BE2C (cell line): Measurements from ENCODE around the gene NAPG.

Source experiments
- DNase-seq: peaks from one replicate; pipeline ENCODE4 v3.0.0-alpha.2; 2020
- H3K27me3 ChIP-seq: fragments of 250-450 bp; sonication (Bioruptor Pico); 2 replicates; pipeline ENCODE4 v1.5.1; 2020; ENCODE audit warnings: mild to moderate bottlenecking
- H3K36me3 ChIP-seq: fragments of 250-450 bp; sonication (Bioruptor Pico); 2 replicates; pipeline ENCODE4 v1.5.1; 2020; ENCODE audit warnings: mild to moderate bottlenecking
- H3K4me1 ChIP-seq: fragments of 250-450 bp; sonication (Bioruptor Pico); 2 replicates; pipeline ENCODE4 v1.5.1; 2020
- H3K4me3 ChIP-seq: 2 replicates; pipeline ENCODE4 v1.5.1; 2011; ENCODE audit warnings: low read depth, low read length
- H3K9me3 ChIP-seq: fragments of 250-450 bp; sonication (Bioruptor Pico); 2 replicates; pipeline ENCODE4 v1.5.1; 2020
- CTCF ChIP-seq: IDR thresholded peaks from 2 replicates; pipeline ENCODE4 v1.5.1; 2012; ENCODE audit warnings: mild to moderate bottlenecking, low read depth, low read length

Gene NAPG

DNA sequence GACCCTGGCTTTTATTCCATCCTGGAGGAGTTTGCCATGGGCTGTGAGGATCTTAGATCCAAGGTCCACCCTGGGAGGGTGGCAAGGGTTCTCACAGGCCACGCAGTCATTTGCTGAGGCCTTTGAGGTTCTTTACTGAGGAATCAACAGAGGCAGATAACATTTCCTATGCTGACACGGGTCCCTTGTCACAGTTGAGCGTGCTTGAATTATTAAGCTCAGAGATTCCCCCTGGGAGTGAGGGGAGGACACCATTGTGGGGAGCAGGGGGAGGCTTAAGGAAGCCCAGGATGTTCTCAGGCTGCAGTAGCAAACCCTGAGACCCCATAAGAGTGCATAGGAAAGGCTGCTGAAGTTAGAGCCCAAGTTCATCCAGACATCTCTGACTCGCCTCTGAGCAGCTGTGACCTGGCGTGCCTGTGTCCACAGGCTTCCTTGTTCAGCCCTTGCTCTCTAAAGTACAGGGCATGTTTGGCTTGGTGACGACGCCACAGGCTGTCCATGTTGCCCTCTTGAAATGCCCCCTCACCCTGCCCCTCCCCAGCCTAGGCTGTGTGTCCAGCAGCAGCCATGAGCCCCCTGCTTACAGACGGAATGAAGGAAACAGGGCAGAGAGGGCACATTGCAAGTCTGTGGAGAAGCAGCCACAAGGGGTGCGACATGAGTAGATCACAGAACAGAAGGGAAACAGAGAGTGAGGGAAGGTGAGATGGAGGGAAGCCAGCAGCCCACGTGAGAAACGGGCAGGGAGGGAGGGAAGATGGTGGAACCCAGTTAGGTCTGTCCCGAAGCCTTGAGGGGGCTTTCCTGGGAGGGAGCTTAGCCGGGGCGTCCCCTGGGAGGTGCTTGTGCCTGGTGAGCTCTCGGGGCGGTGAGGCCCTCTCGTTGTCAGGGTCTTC, 34.0 kb downstream of the NAPG start:
- Histone ChIP-seq H3K4me3 (peak overlapping the region; percentile 51), H3K27me3 (no peaks in the 10 kb centered on the region), H3K36me3 (no peaks in the 10 kb centered on the region), H3K9me3 (no peaks in the 10 kb centered on the region), H3K4me1 (no peaks in the 10 kb centered on the region)
- DNase-seq = peak; percentile 21
- no peak for TF ChIP-seq CTCF

DNA sequence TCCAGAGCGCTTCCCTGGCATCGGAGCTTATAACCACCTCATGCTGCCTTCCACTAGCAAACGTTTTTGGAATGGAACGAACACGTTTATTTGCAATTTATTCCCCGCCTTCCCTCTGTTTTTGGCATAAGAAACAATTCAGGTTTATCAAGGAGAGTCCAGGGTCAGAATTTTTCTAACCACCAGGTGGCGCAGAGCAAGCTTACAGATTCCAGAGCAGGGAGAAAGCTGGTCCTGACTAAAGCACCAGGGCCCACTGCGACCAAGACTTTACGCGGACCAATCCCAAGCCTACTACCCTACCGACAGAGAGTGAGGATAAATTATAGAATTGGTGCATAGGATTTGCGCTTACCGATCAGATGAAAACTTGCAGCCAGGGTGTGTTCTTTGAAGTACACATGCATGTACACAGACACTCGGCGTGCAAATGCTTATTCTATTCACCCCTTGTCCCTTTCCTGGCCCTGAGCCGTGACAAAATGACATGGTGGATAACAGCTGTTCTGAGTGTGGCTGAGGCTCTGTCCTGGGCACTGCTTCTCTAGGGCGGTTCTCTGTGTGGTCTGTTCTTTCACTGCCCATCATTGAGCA, 34.7 kb downstream of the NAPG start:
- peak; percentile 57 for DNase-seq
- Histone ChIP-seq H3K4me3 (peak overlapping the region; percentile 51), H3K9me3 (no peaks in the 10 kb centered on the region), H3K36me3 (no peaks in the 10 kb centered on the region), H3K4me1 (no peaks in the 10 kb centered on the region), H3K27me3 (no peaks in the 10 kb centered on the region)
- peak; percentile 70 for TF ChIP-seq CTCF

DNA sequence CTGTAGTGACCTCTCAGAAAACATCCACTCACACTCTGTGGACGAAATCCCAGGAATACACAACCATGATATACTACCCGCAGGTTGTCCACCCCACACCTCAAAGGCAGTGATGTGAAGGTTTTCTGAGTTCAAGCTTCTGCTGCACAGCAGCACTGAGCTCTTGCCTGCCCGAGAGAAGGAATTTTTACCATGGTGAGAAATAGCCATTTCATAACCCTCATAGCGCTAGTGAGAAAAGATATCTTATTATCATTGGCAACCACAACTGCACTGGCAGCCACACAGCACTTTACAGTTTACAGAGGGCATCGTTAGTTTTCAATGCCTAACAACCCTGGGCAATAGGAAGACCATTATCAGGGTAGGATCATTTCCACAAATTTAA, 36.9 kb downstream of the NAPG start:
- H3K4me3 ChIP-seq = no peak overlapping the region
- no peaks in the 10 kb centered on the region for H3K9me3 ChIP-seq

GRCh38 chr18:10563886-10564285, 38.1 kb downstream of the NAPG start:
- H3K4me1 ChIP-seq = no peaks in the 10 kb centered on the region
- H3K4me3 ChIP-seq = no peak overlapping the region
- H3K27me3 ChIP-seq = no peaks in the 10 kb centered on the region
- no peak for DNase-seq
- TF ChIP-seq CTCF = no peak
- H3K9me3 ChIP-seq = no peaks in the 10 kb centered on the region
- H3K36me3 ChIP-seq = no peaks in the 10 kb centered on the region

More for the DNA sequence above, 36.9 kb downstream of the NAPG start:
- Histone ChIP-seq H3K4me1 (no peaks in the 10 kb centered on the region), H3K36me3 (no peaks in the 10 kb centered on the region), H3K27me3 (no peaks in the 10 kb centered on the region)
- no peak for DNase-seq
- no peak for TF ChIP-seq CTCF

DNA sequence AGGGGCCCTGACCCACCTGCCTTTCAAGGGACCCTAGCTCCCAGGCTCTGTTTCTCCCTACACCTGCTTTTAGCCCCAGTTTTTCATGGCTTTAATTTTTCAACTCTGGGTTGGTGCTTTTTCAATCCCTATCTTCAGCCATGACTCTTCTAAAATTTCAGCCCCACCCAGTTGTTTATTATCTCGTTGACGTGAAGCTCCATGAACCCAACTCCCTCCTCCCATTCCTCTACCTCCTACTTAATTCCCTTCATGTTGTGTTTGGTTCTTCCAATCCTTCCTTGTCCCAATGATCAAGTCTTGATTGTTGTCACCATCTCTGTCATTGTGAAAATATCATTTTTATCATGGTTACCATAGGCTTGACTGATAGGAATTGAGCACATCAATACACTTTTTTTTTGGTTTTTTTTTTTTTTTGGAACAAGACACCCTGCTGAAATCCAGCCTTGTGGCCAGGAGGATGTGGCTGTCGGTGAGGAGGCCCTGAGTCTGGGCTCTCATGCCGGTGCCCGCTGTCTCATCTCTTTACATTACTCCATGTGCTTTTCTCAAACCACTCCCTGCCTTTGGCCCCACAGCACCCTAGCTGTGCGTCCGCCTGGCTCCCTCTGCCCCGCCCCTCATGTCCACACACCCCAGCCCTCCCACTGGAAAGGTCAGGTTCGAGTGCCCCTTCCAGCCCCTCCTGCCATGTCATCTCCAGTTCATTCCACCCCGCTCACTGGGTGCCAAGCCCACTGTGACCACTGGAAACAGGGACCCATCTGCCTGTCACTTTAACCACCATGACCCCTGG, 39.3 kb downstream of the NAPG start:
- DNase-seq = no peak
- Histone ChIP-seq H3K4me1 (no peaks in the 10 kb centered on the region), H3K4me3 (no peak overlapping the region), H3K9me3 (no peaks in the 10 kb centered on the region), H3K27me3 (no peaks in the 10 kb centered on the region), H3K36me3 (no peaks in the 10 kb centered on the region)
- TF ChIP-seq CTCF = no peak
